OCI-M2 (cell line): ENCODE measurements around the gene TNS1.

Experiments used
- DNase-seq: peaks from one replicate; lab custom pipeline; 2025; ENCODE audit not compliant: unreplicated experiment; lab: John Stamatoyannopoulos, UW

Gene TNS1

GRCh38 chr2:217958206-217958883 lies 44.5 kb downstream of the TNS1 start:
- no peak for DNase-seq

- no peak for DNase-seq
Measured at GRCh38 chr2:217956586-217957457, 46.0 kb downstream of the TNS1 start.

GRCh38 chr2:217955881-217956493 lies 46.8 kb downstream of the TNS1 start:
- DNase-seq, result no peak

- DNase-seq, result no peak
Measured at GRCh38 chr2:217954971-217955740, 47.6 kb downstream of the TNS1 start.

GRCh38 chr2:217954469-217954868 lies 48.3 kb downstream of the TNS1 start:
- DNase-seq, result no peak

GRCh38 chr2:217954051-217954450 lies 48.7 kb downstream of the TNS1 start:
- no peak for DNase-seq

GRCh38 chr2:217953531-217953932 lies 49.3 kb downstream of the TNS1 start:
- DNase-seq, result no peak

GRCh38 chr2:217953011-217953481 lies 49.7 kb downstream of the TNS1 start:
- DNase-seq, result no peak

- DNase-seq, result no peak
Measured at GRCh38 chr2:217952409-217952808, 50.4 kb downstream of the TNS1 start.

- no peak for DNase-seq
Measured at GRCh38 chr2:217951521-217952247, 51.1 kb downstream of the TNS1 start.

GRCh38 chr2:217951091-217951490 lies 51.7 kb downstream of the TNS1 start:
- DNase-seq, result no peak

GRCh38 chr2:217950401-217950871 lies 52.4 kb downstream of the TNS1 start:
- DNase-seq, result no peak

GRCh38 chr2:217949447-217949846 lies 53.3 kb downstream of the TNS1 start:
- DNase-seq, result no peak

GRCh38 chr2:217948897-217949296 lies 53.9 kb downstream of the TNS1 start:
- DNase-seq, result no peak

GRCh38 chr2:217948351-217948791 lies 54.4 kb downstream of the TNS1 start:
- DNase-seq, result no peak

- no peak for DNase-seq
Measured at GRCh38 chr2:217947383-217948350, 55.1 kb downstream of the TNS1 start.

GRCh38 chr2:217946051-217946450 lies 56.7 kb downstream of the TNS1 start:
- DNase-seq, result no peak

- no peak for DNase-seq
Measured at GRCh38 chr2:217945530-217945929, 57.3 kb downstream of the TNS1 start.

GRCh38 chr2:217944923-217945322 lies 57.9 kb downstream of the TNS1 start:
- DNase-seq, result no peak
